CD4-positive, alpha-beta T cell treated with Interferon alpha-2 for 1 hour (primary cell): ENCODE data around the gene MYO18B.

Source experiments
- DNase-seq, 2 donors: peaks; one replicate each; pipeline ENCODE4 v3.0.0-alpha.2; 2020 to 2022

MYO18B gene

DNA sequence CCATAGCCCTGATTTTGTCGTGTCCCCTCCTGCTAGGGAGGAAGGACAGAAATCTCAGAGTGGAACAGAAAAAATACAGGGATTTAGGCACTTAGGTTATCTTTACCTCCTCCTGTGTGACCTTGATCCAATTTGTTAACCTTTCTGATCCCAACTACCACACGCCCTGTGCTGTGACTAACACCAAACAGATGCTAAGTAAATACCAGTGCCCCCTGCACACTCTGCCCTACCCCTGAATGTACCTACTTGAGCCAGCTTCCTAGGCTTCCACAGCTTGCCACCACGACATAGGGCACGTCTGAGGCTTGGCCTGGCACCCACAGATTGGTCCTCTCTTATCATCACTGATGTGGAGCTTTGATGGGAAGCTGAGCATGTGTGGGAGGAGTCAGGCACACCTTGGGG lies 9.2 kb downstream of the MYO18B start:
- no peak for DNase-seq

DNA sequence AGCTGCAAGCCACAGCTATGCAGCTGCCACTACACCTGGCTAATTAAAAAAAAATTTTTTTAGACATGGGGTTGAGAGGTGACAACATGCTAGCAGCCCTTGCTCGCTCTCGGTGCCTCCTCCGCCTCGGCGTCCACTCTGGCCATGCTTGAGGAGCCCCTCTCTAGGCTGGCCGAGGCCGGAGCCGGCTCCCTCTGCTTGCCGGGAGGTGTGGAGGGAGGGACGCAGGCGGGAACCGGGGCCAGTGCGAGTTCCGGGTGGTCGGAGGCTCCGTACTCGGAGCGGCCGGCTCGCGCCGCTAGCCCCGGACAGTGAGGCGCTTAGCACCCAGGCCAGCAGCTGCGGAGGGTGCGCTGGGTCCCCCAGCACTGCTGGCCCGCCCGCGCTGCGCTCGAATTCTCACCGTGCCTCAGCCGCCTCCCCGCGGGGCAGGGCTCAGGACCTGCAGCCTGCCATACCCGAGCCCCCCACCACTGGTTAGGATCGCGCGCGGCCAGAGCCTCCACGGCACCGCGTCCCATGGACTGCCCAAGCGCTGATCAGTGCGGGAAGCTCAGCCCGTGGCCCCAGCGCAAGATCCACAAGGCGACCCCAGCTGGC lies 10.7 kb downstream of the MYO18B start:
- no peak for DNase-seq

GRCh38 chr22:25753252-25753651 lies 11.3 kb downstream of the MYO18B start:
- DNase-seq = no peak

DNA sequence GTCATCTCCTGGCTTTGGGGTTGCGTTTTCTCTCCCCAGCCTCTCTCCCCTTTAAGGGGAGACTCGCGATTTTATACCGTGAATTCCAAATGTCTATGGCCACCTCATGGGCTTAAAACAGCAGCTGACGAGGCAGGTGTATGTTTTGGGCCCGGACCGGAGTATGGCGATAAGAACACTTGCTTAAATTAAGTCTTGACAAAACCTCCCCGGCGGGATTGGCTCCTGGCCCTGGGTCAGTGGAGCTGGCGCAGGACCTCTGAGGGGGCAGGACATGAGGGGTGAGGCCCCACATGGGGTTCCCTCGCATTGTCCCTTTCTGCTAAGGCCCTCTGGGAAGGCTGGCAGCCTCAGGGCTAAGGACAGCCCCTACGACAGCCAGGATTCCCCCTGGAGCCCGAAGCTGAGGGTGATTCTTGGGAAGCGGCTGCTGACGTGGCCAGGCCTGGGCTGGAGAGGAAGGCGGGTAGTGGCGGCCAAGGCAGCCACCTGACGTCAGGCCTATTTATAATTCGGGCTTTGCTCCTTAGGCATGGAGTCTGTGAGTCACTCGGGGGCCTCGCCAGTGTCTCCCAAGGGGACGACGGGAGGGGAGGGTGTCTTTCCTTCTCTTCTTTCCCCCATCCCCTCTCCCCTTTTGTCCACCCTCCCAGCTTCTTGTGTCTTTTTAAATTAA lies 12.7 kb downstream of the MYO18B start:
- DNase-seq = no peak

- DNase-seq = no peak
Measured at GRCh38 chr22:25757686-25758085, 15.7 kb downstream of the MYO18B start.

DNA sequence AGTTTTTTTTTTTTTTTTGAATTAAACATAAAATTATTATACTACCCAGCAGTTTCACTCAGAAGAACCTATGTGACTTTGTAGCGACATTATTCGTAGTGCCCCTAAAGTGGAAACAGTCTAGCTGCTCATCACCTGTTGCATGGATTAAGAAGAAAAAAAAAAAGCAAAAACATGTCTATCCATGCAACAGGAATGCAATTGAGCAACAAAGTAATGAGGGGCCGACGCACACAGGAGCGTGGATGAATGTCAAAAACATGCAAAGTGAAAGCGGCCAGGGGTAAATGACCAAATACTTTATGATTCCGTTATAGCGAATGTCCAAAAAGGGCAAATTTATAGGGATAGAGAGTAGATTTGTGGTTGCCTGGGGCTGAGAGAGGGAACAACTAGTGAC lies 16.3 kb downstream of the MYO18B start:
- DNase-seq = no peak

DNA sequence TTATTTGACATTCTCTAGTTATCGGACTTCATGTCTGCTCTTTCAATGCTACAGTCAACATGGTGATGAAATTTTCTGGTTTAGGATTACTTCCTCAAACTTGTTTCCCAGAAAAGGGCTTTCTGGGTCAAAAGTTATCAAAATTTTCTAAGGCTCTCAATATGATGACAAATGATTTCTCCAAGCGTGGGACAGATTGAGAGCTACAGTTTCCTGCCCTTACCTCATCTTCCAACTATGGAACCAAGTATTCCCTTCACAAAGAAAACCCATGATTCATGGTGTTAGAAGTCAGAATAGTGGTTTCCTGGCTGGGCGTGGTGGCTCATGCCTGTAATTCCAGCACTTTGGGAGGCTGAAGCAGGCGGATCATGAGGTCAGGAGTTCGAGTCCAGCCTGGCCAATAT lies 17.8 kb downstream of the MYO18B start:
- peak; percentile 3 to 34 for DNase-seq

DNA sequence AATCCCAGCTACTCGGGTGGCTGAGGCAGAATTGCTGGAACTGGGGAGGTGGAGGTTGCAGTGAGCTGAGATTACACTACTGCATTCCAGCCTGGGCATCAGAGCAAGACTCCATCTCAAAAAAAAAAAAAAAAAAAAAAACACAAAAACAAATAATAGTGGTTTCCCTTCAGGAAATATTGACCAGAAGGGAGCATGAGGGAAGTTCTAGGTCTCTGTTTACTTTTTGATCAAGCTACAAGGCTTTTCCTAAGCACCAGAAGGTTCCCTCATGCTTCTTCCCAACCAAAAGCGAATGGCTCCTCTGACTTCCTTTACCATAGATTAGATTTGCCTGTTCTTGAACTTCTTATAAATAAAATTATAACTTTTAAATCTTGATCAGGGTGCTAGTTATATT lies 18.3 kb downstream of the MYO18B start:
- DNase-seq = no peak

GRCh38 chr22:25760848-25761595 lies 19.0 kb downstream of the MYO18B start:
- no peak for DNase-seq

DNA sequence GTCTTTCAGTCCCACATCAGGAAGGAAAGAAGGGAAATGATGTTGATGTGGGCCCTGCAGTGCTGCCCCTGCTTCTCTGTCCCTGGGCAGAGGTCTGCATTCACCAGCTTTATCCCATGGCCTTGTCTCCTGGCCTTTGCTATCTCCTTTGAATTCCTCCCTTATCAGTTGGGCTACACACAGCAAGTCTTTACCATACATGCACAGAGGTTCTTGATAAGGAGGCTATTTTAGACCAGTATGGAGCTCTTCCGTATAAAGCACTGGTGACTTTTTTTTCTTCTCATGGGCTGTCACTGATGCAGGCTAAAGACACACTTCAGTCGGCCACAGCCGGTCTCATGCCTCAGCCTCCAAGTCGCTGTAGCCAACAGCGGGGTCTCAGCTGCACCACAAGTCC lies 20.2 kb downstream of the MYO18B start:
- DNase-seq = no peak

GRCh38 chr22:25763239-25763777 lies 21.3 kb downstream of the MYO18B start:
- no peak for DNase-seq

- DNase-seq = no peak
Measured at GRCh38 chr22:25764270-25765015, 22.5 kb downstream of the MYO18B start.

- DNase-seq = no peak
Measured at GRCh38 chr22:25765016-25765367, 23.0 kb downstream of the MYO18B start.

DNA sequence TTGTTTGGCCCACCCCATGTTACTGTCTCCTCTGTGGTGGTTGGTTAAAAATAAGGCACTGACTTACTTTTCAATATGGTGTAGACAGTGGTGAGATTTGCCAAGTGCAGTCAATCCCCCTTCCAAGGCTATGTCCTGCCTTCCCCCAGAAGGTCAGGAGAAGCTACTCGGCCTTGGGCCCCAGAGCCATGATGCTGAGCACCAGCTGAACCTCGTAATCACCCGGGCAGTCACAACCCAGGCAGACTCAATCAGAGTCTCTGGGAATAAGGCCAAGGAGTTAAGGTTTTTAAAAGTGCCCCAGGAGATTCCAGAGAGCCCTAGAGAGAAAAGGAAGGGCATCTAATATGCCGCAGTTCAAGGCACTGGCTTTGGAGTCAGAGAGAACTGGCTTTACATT lies 23.8 kb downstream of the MYO18B start:
- no peak for DNase-seq

GRCh38 chr22:25766418-25766817 lies 24.4 kb downstream of the MYO18B start:
- no peak for DNase-seq

- no peak for DNase-seq
Measured at GRCh38 chr22:25770333-25770732, 28.3 kb downstream of the MYO18B start.

DNA sequence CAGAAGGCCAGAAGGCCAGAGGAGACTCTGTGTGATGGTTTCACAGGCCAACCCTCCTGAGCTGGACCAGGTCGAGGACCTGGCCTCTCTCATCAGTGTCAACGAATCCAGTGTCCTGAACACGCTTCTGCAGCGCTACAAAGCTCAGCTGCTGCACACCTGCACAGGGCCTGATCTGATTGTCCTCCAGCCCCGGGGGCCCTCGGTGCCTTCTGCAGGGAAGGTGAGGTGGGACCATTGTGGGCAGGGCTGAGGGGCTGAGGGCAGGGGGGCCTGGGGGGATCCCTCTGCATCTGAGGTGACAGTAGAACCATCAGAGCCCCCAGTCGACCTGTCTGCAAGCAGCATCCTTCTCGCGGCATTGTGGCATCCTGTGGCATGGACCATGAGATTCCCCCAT lies 30.3 kb downstream of the MYO18B start:
- DNase-seq = no peak

GRCh38 chr22:25774575-25775026 lies 32.6 kb downstream of the MYO18B start:
- no peak for DNase-seq

DNA sequence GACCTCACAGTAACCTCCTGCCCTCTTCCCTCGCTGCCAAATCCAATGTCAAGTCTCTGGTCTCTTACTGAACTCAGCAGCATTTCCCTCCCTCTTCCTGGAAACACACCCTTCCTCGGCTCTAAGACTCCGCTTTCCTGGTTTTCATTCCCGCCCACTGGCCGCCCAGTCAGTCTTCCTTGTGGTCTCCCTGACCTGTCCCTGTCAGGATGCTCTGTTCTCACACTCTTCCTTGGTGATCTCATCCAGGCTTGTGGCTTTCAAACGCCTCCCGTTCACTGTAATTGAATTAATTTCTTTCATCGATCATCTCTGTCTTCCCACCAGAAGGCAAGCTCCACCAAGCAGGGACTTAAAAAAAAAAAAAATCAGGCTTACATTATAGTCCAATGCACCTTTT lies 33.5 kb downstream of the MYO18B start:
- DNase-seq = no peak

GRCh38 chr22:25777411-25777810 lies 35.4 kb downstream of the MYO18B start:
- DNase-seq = no peak

GRCh38 chr22:25777870-25778269 lies 35.9 kb downstream of the MYO18B start:
- DNase-seq = no peak

GRCh38 chr22:25779426-25779825 lies 37.4 kb downstream of the MYO18B start:
- DNase-seq = no peak

DNA sequence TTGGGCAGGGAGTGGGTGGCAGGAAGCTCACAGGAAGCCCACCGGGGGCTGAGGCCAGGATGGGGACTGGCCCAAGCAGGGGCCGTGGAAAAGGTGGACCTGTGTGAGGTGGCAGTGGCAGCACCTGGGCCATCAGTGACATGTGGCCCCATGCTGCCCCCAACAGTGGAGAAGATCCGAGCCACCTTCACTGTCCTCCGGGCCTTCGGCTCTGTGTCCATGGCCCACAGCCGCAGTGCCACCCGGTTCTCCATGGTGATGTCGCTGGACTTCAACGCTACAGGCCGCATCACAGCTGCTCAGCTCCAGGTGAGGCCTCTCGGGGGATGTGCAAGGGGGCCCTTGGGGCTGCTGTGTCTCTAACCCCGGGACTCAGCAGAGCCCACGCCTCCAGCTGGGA lies 37.9 kb downstream of the MYO18B start:
- DNase-seq = no peak
